GM21576 (cell line): ENCODE measurements around the gene POC1A.

Experiments
- ATAC-seq: cut with Tn5 transposase; IDR thresholded peaks from one replicate; pipeline ENCODE4 v1.9.1; 2021; ENCODE audit warnings: mild to moderate bottlenecking, moderate library complexity; ENCODE audit not compliant: unreplicated experiment

The POC1A gene

GRCh38 chr3:52132930-52133329, 21.3 kb downstream of the POC1A start:
- ATAC-seq: no peak

- no peak for ATAC-seq
These were observed 22.2 kb downstream of the POC1A start for GRCh38 chr3:52132041-52132440.

GRCh38 chr3:52130966-52131622, 23.1 kb downstream of the POC1A start:
- ATAC-seq: no peak

GRCh38 chr3:52128118-52128683, 26.0 kb downstream of the POC1A start:
- no peak for ATAC-seq

GRCh38 chr3:52126500-52126899, 27.7 kb downstream of the POC1A start:
- ATAC-seq: no peak

GRCh38 chr3:52126036-52126435, 28.2 kb downstream of the POC1A start:
- no peak for ATAC-seq

- ATAC-seq: no peak
These were observed 29.5 kb downstream of the POC1A start for GRCh38 chr3:52124766-52125165.

GRCh38 chr3:52124126-52124525, 30.1 kb downstream of the POC1A start:
- ATAC-seq: no peak

GRCh38 chr3:52123106-52123725, 31.0 kb downstream of the POC1A start:
- ATAC-seq: no peak

GRCh38 chr3:52122491-52122890, 31.7 kb downstream of the POC1A start:
- ATAC-seq: no peak

- no peak for ATAC-seq
These were observed 32.4 kb downstream of the POC1A start for GRCh38 chr3:52121813-52122212.

- ATAC-seq: no peak
These were observed 32.8 kb downstream of the POC1A start for GRCh38 chr3:52121464-52121805.

GRCh38 chr3:52120556-52121463, 33.4 kb downstream of the POC1A start:
- no peak for ATAC-seq

GRCh38 chr3:52119826-52120225, 34.4 kb downstream of the POC1A start:
- no peak for ATAC-seq

GRCh38 chr3:52119099-52119498, 35.1 kb downstream of the POC1A start:
- no peak for ATAC-seq

- no peak for ATAC-seq
These were observed 35.9 kb downstream of the POC1A start for GRCh38 chr3:52118156-52118875.

GRCh38 chr3:52117537-52117936, 36.7 kb downstream of the POC1A start:
- ATAC-seq: no peak

GRCh38 chr3:52112056-52112455, 42.2 kb downstream of the POC1A start:
- ATAC-seq: no peak

- ATAC-seq: no peak
These were observed 43.7 kb downstream of the POC1A start for GRCh38 chr3:52110502-52110901.

GRCh38 chr3:52109611-52110301, 44.5 kb downstream of the POC1A start:
- ATAC-seq: no peak
